ENCODE measurements around the gene PHPT1.
A peak's percentile ranks its signal among the peaks of the same experiment; 100 is the strongest.
"Not testable (repeated sequence)": the region's sequence is repeated elsewhere in the genome, so short reads cannot be mapped to it uniquely, and the experiment has no call there.

The PHPT1 gene

GRCh38 chr9:136868644-136869043 lies 19.4 kb downstream of the PHPT1 start:
- Mint-ChIP-seq H3K4me1 (peaks cover 6% of the 10 kb centered on the region), H3K4me3 (peak overlapping the region; percentile 56), H3K27me3 (ENCODE audit: low read depth, poor library complexity) (peaks cover 4% of the 10 kb centered on the region), H3K9me3 (peaks cover 68% of the 10 kb centered on the region), H3K27ac (no peak overlapping the region), H3K36me3 (ENCODE audit: low read depth) (peaks cover 37% of the 10 kb centered on the region)
- TF ChIP-seq CTCF (IDR thresholded peaks at IDR 0.05): no peak
- DNase-seq: no peak

GRCh38 chr9:136869611-136870010 lies 20.4 kb downstream of the PHPT1 start:
- H3K27me3 Mint-ChIP-seq (ENCODE audit: low read depth, poor library complexity); H3K27ac Mint-ChIP-seq; H3K4me3 Mint-ChIP-seq; DNase-seq; H3K4me1 Mint-ChIP-seq: not testable (repeated sequence)
- Mint-ChIP-seq H3K9me3 (peaks cover 75% of the 10 kb centered on the region), H3K36me3 (ENCODE audit: low read depth) (peaks cover 30% of the 10 kb centered on the region)

- DNase-seq: no peak
- peaks cover 58% of the 10 kb centered on the region for H3K9me3 Mint-ChIP-seq
- peaks cover 25% of the 10 kb centered on the region for H3K27me3 Mint-ChIP-seq (ENCODE audit: low read depth, poor library complexity)
- no peaks in the 10 kb centered on the region for H3K4me1 Mint-ChIP-seq
- no peak overlapping the region for H3K27ac Mint-ChIP-seq
- no peak for TF ChIP-seq CTCF (IDR thresholded peaks at IDR 0.05)
- peaks cover 5% of the 10 kb centered on the region for H3K36me3 Mint-ChIP-seq (ENCODE audit: low read depth)
- no peak overlapping the region for H3K4me3 Mint-ChIP-seq
Observed at GRCh38 chr9:136875155-136875554, 25.9 kb downstream of the PHPT1 start.

GRCh38 chr9:136876476-136876875 lies 27.3 kb downstream of the PHPT1 start:
- Mint-ChIP-seq H3K4me1 (no peaks in the 10 kb centered on the region), H3K36me3 (ENCODE audit: low read depth) (peaks cover 3% of the 10 kb centered on the region), H3K4me3 (no peak overlapping the region), H3K9me3 (peaks cover 44% of the 10 kb centered on the region), H3K27ac (no peak overlapping the region), H3K27me3 (ENCODE audit: low read depth, poor library complexity) (peaks cover 27% of the 10 kb centered on the region)
- no peak for TF ChIP-seq CTCF (IDR thresholded peaks at IDR 0.05)
- no peak for DNase-seq

GRCh38 chr9:136880651-136881050 lies 31.4 kb downstream of the PHPT1 start:
- Mint-ChIP-seq H3K4me1 (no peaks in the 10 kb centered on the region), H3K9me3 (peaks cover 5% of the 10 kb centered on the region), H3K27me3 (ENCODE audit: low read depth, poor library complexity) (peaks cover 23% of the 10 kb centered on the region), H3K36me3 (ENCODE audit: low read depth) (no peaks in the 10 kb centered on the region), H3K27ac (no peak overlapping the region), H3K4me3 (no peak overlapping the region)
- no peak for TF ChIP-seq CTCF (IDR thresholded peaks at IDR 0.05)
- DNase-seq: no peak

- Mint-ChIP-seq H3K9me3 (no peaks in the 10 kb centered on the region), H3K4me3 (no peak overlapping the region), H3K27ac (no peak overlapping the region), H3K27me3 (ENCODE audit: low read depth, poor library complexity) (peaks cover 14% of the 10 kb centered on the region), H3K36me3 (ENCODE audit: low read depth) (no peaks in the 10 kb centered on the region), H3K4me1 (no peaks in the 10 kb centered on the region)
- no peak for DNase-seq
- TF ChIP-seq CTCF (IDR thresholded peaks at IDR 0.05): no peak
Observed at GRCh38 chr9:136881691-136882108, 32.5 kb downstream of the PHPT1 start.

Data from nephron progenitor cell (in vitro differentiated cells).